Dedifferentiated amniotic fluid mesenchymal stem cell (primary cell): Measurements from ENCODE around the gene ZG16.

ENCODE experiments used
- DNase-seq: peaks from one replicate; pipeline ENCODE4 v3.0.0-alpha.2; 2016; ENCODE audit errors: extremely low spot score

ZG16 gene

DNA sequence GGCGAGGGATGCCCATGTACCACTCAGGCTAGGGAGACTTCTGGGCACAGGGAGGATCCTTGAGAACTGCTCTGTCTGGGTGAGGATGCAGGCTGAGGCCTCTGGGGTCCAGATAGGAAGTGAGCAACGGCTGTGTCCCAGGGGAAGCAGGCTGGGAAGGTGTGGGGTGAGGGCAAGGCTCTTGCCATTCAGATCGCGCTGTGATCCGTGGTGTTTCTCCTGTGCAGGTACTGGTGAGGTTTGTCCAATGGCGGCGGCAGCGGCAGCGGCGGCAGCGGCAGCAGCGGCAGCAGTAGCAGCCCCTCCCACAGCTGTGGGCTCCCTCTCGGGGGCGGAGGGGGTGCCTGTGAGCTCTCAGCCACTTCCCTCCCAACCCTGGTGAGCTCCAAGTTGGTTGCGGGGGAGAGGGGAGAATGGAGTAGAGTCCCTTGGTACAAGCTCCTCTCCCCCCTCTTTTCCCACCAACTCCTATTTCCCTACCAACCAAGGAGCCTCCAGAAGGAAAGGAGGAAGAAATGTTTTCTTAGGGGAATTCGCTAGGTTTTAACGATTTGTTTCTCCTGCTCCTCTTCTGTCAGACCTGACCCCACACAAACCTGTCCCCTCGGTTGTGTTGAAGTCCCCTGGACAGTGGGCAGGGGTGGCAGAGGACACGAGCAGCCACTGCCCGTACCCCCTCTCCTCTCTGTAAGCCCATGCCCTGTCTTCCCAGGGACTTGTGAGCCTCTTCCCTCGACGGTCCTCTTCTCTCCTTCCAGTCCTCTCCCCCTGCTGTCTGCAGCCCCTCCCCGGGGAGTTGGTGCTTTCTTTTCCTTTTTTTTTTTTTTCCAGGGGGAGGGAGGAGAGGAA, 32.0 kb downstream of the ZG16 start:
- DNase-seq: no peak

DNA sequence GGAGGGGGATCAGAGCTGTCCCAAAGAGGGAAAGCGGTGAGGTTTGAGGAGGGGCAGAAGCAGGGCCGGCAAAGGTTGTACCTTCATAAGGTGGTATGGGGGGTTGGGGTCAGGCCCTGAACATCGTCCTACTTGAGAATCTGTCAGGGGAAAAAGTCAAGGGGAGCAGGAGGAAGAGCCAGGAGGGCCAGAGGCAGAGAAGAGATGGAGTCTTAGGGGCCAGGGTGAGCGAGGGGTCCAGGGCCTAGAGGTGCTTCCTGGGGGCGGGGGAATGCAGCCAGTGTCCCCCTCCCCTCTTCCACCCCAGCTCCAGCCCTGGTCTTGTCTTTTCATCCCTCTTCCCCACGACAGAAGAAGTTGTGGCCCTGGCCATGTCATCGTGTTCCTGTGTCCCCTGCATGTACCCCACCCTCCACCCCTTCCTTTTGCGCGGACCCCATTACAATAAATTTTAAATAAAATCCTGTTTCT, 32.7 kb downstream of the ZG16 start:
- DNase-seq: no peak

DNA sequence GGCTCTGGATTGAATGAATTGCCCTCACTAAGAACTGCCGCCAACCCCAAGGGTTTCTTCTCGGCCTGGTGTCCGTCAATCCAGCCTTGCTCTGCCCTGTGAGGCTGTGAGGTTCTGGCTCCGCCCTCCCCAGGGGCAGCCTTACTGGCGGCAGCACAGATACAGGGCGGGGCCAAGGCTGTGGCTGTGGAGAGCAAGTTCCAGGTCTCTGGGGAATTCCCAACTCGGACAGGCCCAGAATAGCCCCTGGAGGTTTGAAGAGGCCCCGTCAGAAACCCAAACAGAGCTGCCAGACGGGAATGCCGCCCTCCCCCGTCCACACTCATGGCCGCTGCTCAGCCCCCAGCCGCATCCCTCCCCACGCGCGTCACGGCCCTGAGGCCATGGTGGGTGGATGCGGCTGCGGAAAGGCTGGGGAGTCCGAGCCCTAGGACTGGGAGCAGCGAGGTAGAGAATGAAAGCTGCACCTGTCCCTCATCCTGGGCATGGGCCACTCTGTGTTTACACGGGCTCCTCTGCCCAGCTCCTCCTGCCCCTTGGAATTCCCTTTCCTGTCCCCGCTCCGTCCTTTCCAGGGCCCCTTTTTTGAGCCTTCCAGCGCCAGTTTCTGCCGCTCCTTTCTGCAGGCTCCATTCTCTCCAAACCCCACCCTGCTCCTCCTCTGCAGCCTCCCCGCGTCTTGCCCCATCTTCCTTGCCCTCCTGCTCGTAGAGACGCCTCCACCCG, 33.3 kb downstream of the ZG16 start:
- peak; percentile 96 for DNase-seq

DNA sequence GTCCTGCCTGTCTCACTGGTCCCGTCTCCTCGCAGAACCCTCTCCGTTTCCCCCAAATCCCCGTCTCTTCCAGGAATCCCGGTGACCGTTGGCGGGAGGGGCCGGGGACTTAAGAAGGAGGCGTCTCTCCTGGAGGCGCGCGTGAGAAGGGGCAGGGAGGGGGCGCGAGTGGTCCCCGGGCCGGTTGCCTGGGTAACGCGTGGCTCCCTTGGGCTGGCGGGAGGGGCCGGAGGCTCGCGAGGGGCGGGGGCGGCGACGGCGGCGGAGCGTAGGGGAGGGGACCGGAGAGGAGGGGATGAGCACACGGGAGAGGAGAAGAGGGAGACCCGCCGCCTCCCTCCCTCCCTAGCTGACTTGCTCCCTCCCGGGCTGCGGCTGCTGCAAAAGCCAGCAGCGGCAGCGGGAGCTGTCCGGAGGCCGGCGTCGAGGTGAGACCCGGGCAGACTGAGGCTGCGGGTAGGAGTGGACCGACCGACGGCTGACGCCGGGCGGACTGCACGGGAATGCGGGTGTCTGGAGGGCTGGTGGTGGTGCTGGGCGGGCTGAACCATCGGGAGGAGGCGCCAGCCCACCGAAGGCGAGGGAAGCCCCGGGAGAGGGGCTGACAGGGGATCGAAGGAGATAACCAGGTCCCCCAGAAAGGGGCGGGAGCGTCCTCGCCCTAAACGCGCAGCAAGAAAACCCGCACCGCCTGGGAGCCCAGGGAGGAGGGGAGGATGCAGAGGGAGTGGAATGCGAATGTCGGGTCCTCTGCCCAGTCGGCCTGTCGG, 34.0 kb downstream of the ZG16 start, which contains the start of gene PRRT2:
TSS of gene PRRT2 (plus strand) at position 298 of the 770 bp plus-strand sequence. CDS start 862 bp downstream, outside the sequence.
- DNase-seq: no peak

DNA sequence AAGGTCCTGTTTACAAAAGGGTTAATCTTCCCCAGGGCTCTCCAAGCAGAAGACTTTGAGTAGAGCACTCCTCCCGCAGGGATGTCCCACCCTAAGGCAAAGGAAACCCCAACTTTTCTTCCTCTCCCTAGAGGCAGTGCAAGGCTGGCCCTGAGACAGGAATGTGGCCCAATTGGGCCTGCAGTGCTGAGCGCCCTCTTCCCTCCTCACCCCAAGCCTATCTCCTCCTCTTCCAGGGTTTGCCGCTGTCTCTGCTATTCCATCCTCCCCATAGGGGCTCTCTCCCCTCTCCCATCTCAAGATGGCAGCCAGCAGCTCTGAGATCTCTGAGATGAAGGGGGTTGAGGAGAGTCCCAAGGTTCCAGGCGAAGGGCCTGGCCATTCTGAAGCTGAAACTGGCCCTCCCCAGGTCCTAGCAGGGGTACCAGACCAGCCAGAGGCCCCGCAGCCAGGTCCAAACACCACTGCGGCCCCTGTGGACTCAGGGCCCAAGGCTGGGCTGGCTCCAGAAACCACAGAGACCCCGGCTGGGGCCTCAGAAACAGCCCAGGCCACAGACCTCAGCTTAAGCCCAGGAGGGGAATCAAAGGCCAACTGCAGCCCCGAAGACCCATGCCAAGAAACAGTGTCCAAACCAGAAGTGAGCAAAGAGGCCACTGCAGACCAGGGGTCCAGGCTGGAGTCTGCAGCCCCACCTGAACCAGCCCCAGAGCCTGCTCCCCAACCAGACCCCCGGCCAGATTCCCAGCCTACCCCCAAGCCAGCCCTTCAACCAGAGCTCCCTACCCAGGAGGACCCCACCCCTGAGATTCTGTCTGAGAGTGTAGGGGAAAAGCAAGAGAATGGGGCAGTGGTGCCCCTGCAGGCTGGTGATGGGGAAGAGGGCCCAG, 34.9 kb downstream of the ZG16 start:
- DNase-seq: no peak

DNA sequence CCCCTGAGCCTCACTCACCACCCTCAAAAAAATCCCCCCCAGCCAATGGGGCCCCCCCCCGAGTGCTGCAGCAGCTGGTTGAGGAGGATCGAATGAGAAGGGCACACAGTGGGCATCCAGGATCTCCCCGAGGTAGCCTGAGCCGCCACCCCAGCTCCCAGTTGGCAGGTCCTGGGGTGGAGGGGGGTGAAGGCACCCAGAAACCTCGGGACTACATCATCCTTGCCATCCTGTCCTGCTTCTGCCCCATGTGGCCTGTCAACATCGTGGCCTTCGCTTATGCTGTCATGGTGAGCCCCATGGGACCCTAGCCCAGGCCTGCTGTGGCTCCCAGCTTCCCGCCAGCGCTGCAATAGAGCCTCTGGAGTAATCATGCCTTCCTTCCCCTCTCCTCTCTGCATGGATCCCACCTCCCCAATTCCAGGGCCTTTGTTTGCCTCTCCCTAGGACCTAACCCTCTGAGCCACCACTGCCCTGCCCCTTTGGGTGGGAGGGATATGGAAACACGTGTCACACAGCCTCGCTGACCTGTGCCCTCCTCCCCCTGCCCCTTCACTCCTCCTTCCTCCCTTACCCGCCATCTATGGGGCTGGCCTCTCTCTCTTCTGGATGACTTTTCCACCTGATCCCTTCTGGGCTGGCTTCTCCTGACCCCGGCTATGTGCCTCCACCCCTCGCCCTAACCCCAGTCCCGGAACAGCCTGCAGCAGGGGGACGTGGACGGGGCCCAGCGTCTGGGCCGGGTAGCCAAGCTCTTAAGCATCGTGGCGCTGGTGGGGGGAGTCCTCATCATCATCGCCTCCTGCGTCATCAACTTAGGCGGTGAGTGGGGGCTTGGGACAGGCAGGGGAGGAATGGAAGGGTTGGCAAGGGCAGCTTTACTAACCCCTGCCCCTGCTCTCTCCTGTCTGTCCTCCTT, 35.8 kb downstream of the ZG16 start:
- no peak for DNase-seq

DNA sequence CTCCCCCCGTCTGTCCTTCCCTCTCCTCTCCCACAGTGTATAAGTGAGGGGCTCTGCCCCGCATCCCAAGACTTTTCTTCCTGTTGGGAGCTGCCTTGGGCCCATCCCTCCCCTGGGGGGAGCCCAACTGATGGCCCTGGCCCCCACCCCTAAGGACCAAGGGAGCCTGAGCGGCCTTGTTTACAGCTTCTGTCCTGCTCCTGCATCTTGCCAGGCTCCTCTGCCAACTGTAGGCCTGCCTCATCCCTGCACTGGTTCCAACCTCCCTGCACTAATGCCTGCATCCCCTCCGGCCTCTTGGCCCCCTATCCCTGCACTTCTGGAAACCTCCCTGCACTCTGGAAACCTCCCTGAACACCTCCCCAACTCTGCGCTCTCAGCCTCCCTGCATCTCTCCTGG, 36.5 kb downstream of the ZG16 start:
- no peak for DNase-seq

DNA sequence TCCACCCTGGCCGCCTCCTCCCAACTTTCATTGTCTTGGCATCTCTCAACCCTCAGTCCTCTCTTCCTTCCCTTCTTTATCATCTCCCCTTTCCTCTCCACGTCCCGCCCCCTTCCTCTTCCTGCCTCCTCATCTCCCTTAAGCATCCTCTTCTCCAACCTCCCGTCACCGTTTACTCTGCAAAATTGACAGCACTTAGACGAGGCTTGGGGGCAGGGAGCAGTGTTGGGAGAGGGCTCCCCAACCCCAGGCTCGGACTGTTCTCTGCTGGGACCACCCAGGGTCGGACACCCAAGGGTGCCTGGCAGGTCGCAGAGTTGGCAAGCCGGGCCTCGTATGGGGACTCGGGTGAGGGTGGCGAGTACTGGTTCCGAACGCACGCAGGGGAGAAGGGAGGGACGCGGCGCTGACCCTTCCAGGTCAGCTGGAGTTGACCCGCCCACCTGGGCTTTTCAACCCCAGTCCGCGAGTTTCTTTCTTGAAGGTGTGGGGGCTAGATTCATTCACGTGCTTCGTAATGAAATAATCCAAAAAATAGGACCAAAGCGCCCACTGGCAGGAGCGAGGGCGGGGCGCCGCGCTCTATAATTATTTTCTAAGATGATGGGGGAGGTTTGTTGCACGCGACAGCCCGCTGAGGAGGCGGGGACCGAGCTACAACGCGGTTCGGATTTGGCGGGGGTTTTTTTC, 37.1 kb downstream of the ZG16 start:
- DNase-seq: no peak

DNA sequence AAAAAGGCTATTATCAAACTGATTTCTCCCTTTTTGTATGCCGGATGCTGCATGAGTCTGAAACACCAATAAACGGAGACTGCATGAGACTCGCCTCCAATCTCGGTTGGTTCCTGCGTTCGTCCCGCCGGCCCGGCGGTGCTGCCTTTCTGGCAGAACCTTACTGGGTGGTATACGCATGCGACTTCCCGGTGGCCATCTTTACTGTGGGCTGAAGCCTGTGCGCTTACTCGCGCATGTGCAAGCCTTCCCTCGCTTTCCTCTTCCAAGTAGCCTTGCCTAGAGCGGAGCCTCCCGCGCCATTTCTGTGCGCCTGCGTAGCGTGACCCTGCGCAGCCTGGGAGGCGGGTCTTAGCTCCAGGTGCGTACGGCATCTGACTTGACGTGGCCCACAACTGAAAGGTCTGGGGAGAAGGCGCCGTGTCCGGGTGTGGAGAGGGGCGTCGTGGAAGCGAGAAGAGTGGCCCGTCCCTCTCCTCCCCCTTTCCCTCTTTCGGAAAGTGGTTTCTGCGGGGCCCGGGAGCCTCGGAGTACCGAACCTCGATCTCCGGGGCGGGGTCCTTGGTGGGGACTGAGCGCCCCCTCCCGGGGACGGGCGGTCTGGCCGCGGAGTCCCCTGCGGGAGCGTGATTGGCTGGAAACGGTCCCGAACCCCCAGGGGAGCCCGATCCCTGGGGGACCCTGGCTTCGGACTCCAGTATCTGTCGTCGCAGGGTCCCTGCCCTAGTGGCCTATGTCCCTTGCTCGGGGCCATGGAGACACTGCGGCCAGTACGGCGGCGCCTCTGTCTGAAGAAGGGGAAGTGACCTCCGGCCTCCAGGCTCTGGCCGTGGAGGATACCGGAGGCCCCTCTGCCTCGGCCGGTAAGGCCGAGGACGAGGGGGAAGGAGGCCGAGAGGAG, 38.0 kb downstream of the ZG16 start, which contains the start of gene PAGR1:
TSS of gene PAGR1 (plus strand) at position 360 of the 901 bp plus-strand sequence. CDS start at position 734, 374 bp downstream.
- DNase-seq: peak; percentile 99

DNA sequence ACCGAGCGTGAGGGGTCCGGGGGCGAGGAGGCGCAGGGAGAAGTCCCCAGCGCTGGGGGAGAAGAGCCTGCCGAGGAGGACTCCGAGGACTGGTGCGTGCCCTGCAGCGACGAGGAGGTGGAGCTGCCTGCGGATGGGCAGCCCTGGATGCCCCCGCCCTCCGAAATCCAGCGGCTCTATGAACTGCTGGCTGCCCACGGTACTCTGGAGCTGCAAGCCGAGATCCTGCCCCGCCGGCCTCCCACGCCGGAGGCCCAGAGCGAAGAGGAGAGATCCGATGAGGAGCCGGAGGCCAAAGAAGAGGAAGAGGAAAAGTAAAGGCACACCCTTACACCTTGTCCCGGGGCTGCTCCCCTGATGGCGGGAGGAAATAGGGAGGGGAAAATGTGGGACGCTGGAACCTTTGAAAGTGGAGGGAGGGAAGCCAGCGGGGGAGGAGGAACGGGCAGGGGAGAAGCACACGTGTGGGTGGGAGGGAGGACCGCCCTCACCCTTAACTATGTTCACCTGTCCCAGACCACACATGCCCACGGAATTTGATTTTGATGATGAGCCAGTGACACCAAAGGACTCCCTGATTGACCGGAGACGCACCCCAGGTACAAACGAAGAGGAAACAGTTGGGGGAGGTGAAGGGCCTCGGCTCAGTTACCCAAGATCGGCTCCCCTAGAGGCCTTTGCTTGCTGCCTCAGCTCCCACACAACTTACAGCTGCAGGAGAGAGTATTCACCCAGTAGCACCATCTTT, 38.8 kb downstream of the ZG16 start:
- DNase-seq: peak; percentile 49

DNA sequence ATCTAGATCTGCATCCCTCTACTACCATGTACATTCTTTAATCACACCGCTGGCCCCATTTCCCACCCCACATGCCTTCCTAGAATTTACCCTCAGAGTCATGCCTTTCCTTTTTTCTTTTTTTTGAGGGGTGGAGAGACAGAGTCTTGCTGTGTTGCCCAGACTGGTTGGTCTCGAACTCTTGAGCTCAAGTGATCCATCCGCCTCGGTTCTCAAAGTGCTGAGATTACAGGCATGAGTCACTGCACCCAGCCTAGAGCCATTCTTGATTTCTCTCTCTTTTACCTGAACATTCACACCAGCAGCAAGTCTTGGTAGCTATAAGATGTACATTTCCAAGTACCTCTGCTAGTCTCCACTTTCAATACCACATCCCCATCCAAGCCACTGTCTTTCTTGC, 40.0 kb downstream of the ZG16 start:
- no peak for DNase-seq

DNA sequence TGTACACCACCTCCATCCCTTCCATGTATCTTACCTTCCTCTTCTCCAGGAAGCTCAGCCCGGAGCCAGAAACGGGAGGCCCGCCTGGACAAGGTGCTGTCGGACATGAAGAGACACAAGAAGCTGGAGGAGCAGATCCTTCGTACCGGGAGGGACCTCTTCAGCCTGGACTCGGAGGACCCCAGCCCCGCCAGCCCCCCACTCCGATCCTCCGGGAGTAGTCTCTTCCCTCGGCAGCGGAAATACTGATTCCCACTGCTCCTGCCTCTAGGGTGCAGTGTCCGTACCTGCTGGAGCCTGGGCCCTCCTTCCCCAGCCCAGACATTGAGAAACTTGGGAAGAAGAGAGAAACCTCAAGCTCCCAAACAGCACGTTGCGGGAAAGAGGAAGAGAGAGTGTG, 41.5 kb downstream of the ZG16 start:
- no peak for DNase-seq

DNA sequence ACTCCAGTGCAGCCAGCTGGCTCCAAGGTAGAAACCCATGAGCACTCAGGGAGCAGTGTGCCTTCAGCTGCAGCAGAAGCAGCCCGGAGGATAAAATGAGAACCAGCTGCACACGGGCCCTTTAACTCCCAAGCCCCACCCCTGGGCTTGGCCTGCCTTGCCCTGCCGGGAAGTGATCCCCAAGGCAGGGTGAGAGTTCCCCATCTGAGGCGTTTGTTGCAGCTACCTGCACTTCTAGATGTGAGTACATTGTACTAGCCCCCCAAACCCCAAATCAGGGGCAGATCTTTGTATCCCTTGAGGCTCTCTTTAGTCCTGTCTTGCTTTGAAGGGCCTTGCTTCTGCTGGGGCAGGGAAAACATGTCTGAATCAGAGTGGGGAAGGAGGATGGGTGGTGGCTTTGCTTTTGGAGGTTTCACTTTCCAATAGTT, 42.2 kb downstream of the ZG16 start, which contains the start of gene MVP:
TSS of gene MVP (plus strand) at position 192 of the 431 bp plus-strand sequence. CDS start 10,088 bp downstream, outside the sequence.
- DNase-seq: peak; percentile 55

DNA sequence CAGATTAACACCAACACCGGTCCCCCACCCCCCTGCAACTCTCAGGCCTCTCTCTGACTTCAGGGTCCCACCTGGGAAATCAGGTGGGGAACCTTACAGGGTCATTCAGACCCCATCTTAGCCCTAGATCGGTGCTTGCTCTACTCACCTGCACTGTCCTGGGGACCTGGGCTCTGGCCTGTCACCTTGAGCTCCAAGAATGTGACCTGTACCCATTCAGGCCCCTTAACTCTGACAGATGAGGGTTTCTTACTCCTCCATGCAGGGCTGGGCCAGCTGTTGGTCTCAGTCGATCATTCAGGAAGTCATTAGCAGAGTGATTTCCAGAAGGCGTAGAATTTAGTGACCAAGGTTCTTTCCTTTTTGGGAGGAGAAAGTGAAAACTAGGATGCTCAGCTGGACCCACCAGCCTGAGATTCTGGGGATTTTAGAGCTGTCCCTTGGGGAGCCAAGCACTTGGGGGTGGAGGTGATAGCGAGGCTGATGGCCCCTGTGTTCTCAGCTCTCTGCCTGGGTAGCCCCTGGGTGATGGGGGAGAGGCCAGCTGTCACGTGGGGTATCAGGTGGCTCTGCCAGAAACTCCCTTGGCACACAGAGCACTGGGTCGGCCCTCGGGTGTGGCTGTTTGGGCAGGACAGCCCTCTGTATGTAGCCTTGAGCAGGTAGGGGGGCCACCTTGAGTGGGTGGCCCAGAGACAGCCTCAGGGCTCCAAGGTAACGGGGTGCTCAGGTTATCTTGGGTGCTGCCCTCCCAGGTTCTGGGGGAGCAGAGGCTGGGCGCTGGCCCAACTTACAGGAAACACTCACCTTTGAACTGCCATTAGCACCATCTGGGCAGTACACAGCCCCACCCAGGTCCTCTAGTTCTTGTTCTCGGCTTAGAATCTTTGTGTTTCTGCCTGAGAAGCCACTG, 42.9 kb downstream of the ZG16 start:
- no peak for DNase-seq

DNA sequence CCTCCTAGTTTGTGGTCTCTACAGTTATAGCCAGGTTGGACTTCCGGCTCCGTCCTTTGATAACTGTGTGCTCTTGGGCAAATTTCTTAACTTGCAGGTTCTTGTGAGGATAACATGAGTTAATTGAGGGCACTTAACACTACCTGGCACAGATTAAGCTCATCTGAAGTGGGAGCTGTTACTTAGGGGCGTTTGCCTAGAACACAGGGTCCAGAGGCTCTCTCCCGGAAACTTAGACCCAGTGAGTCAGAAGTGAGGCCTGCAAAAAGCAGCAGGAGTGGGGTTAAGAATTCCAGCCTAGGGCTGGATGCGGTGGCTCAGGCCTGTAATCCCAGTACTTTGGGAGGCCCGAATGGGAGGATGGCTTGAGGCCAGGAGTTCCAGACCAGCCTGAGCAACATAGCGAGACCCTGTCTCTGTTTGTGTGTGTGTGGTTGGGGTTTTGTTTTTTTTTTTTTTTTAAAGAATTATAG, 43.6 kb downstream of the ZG16 start:
- peak; percentile 66 for DNase-seq

DNA sequence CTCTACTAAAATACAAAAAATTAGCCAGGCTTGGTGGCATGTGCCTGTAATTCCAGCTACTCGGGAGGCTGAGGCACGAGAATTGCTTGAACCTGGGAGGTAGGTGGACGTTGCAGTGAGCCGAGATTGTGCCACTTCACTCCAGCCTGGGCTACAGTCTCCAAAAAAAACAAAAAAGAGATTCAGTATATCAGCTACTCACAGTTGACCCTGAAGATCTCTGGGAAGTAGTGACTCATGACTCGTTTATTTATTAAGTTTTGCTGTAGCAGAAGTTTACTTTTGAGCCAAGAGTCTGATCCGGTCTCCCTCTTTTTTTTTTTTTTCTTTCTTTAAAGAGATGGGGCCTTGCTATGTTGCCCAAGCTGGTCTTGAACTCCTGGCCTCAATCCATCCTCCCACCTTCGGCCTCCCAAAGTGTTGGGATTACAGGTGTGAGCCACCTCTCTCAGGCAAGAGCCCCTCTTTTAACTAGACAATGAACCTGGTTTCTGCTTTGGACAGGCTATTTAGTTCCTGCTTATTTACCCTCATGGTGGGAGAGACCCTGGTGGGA, 46.6 kb downstream of the ZG16 start:
- DNase-seq: peak; percentile 36
